WTC11 (cell line): ENCODE results near the gene TMEM158. TPM values are rescaled to one million over a fixed set of nuclear protein-coding genes. Genes with fewer than 3 reads are reported as not detected.

ENCODE experiments used
- ATAC-seq: fragments of 200-7000 bp; cut with Tn5 transposase; 2 replicates; pipeline ENCODE4 v1.10.0; 2021; ENCODE audit warnings: mild to moderate bottlenecking, moderate library complexity
- CTCF ChIA-PET: fragments of 300-600 bp; sonication (Branson Sonifier 250); formaldehyde crosslinking; loops from one replicate; lab custom pipeline; 2021; ENCODE audit warnings: antibody characterized with exemption; lab: Charles Lee
- POLR2A ChIA-PET: fragments of 350-600 bp; sonication (Branson Sonifier 250); formaldehyde crosslinking; loops from one replicate; lab custom pipeline; 2021; ENCODE audit warnings: antibody characterized with exemption; lab: Charles Lee
- DNase-seq: peaks from one replicate; pipeline ENCODE4 v3.0.0; 2021; ENCODE audit warnings: low spot score
- H3K27ac Mint-ChIP-seq: 2 replicates; pipeline ENCODE4 v1.8.0; 2021; ENCODE audit warnings: mixed read lengths
- H3K27me3 Mint-ChIP-seq: 2 replicates; pipeline ENCODE4 v1.8.0; 2021; ENCODE audit warnings: low read depth, mild to moderate bottlenecking, moderate library complexity, mixed read lengths
- H3K36me3 Mint-ChIP-seq: 2 replicates; pipeline ENCODE4 v1.8.0; 2021; ENCODE audit warnings: mixed read lengths
- H3K4me1 Mint-ChIP-seq: 2 replicates; pipeline ENCODE4 v1.8.0; 2022; ENCODE audit warnings: mixed read lengths
- H3K4me3 Mint-ChIP-seq: 2 replicates; pipeline ENCODE4 v1.8.0; 2021; ENCODE audit warnings: mild to moderate bottlenecking, moderate library complexity, mixed read lengths
- H3K9me3 Mint-ChIP-seq: 2 replicates; pipeline ENCODE4 v1.8.0; 2021; ENCODE audit warnings: mixed read lengths
- ATF1 ChIP-seq: sonication (generic); formaldehyde crosslinking; IDR thresholded peaks from 2 replicates; pipeline ENCODE4 v1.8.1; 2023; ENCODE audit warnings: mild to moderate bottlenecking, moderate library complexity, missing genetic modification reagents
- CDX4 ChIP-seq: fragments of 250-450 bp; sonication (Bioruptor Pico); IDR thresholded peaks from 2 replicates; pipeline ENCODE4 v1.9.0; 2021; ENCODE audit warnings: moderate library complexity, mild to moderate bottlenecking, inconsistent platforms, borderline replicate concordance
- CREM ChIP-seq: sonication (generic); formaldehyde crosslinking; IDR thresholded peaks from 2 replicates; pipeline ENCODE4 v1.8.1; 2022; ENCODE audit warnings: mild to moderate bottlenecking, missing genetic modification reagents, moderate library complexity
- EMX1 ChIP-seq: fragments of 250-450 bp; sonication (Bioruptor Pico); IDR thresholded peaks from 2 replicates; pipeline ENCODE4 v1.8.0; 2021; ENCODE audit warnings: mild to moderate bottlenecking
- HMGXB4 ChIP-seq: sonication (generic); formaldehyde crosslinking; IDR thresholded peaks from 2 replicates; pipeline ENCODE4 v1.8.1; 2023; ENCODE audit warnings: mild to moderate bottlenecking, moderate library complexity, missing genetic modification reagents
- IRF2 ChIP-seq: sonication (generic); formaldehyde crosslinking; IDR thresholded peaks from 2 replicates; pipeline ENCODE4 v1.8.0; 2022; ENCODE audit warnings: low read depth, missing genetic modification reagents, borderline replicate concordance
- JAZF1 ChIP-seq: fragments of 250-450 bp; sonication (Bioruptor Pico); IDR thresholded peaks from 2 replicates; pipeline ENCODE4 v1.9.0; 2021; ENCODE audit warnings: moderate library complexity, mild to moderate bottlenecking, inconsistent platforms
- NFE2L1 ChIP-seq: sonication (generic); formaldehyde crosslinking; IDR thresholded peaks from 2 replicates; pipeline ENCODE4 v1.8.1; 2023; ENCODE audit warnings: missing genetic modification reagents
- NFYB ChIP-seq: sonication (generic); formaldehyde crosslinking; conservative IDR thresholded peaks from 2 replicates; pipeline ENCODE4 v1.8.0; 2022; ENCODE audit warnings: low read depth, missing genetic modification reagents
- SMAD3 ChIP-seq: sonication (generic); formaldehyde crosslinking; IDR thresholded peaks from 2 replicates; pipeline ENCODE4 v1.8.0; 2022; ENCODE audit warnings: missing genetic modification reagents, mild to moderate bottlenecking, borderline replicate concordance
- SMAD4 ChIP-seq: sonication (generic); formaldehyde crosslinking; IDR thresholded peaks from 2 replicates; pipeline ENCODE4 v1.8.0; 2022; ENCODE audit warnings: mild to moderate bottlenecking, missing genetic modification reagents
- SP1 ChIP-seq: sonication (generic); formaldehyde crosslinking; conservative IDR thresholded peaks from 2 replicates; pipeline ENCODE4 v1.8.1; 2022; ENCODE audit warnings: missing genetic modification reagents
- TCF7 ChIP-seq: sonication (generic); formaldehyde crosslinking; IDR thresholded peaks from 2 replicates; pipeline ENCODE4 v1.8.0; 2022; ENCODE audit warnings: mild to moderate bottlenecking, low read depth, missing genetic modification reagents, moderate library complexity
- USF2 ChIP-seq: sonication (generic); formaldehyde crosslinking; IDR thresholded peaks from 2 replicates; pipeline ENCODE4 v1.8.1; 2023; ENCODE audit warnings: mild to moderate bottlenecking, missing genetic modification reagents, moderate library complexity
- ZNF121 ChIP-seq: sonication (generic); formaldehyde crosslinking; IDR thresholded peaks from 2 replicates; pipeline ENCODE4 v1.8.0; 2023; ENCODE audit warnings: missing genetic modification reagents
- ZNF232 ChIP-seq: sonication (generic); formaldehyde crosslinking; IDR thresholded peaks from 2 replicates; pipeline ENCODE4 v1.8.0; 2022; ENCODE audit warnings: mild to moderate bottlenecking, missing genetic modification reagents
- ZNF317 ChIP-seq: sonication (generic); formaldehyde crosslinking; IDR thresholded peaks from 2 replicates; pipeline ENCODE4 v1.8.1; 2023; ENCODE audit warnings: low read depth, mild to moderate bottlenecking, moderate library complexity, missing genetic modification reagents, borderline replicate concordance
- ZSCAN18 ChIP-seq: fragments of 250-450 bp; sonication (Bioruptor Pico); IDR thresholded peaks from 2 replicates; pipeline ENCODE4 v2.1.2; 2022; ENCODE audit warnings: mild to moderate bottlenecking, moderate library complexity
- total RNA-seq: library from RNA; stranded (reverse); gene quantifications from 3 replicates; pipeline ENCODE4 v1.2.3, GENCODE V29; 2021
- TF ChIP-seq, protein P1 (sequence below): fragments of 200-600 bp; IDR thresholded peaks from 2 replicates; pipeline ENCODE4 v1.8.0; 2022; ENCODE audit warnings: antibody characterized with exemption
- TF ChIP-seq, protein P2 (sequence below): sonication (generic); formaldehyde crosslinking; IDR thresholded peaks from 2 replicates; pipeline ENCODE4 v1.8.1; 2023; ENCODE audit warnings: mild to moderate bottlenecking, missing genetic modification reagents
- TF ChIP-seq, protein P3 (sequence below): sonication (generic); formaldehyde crosslinking; IDR thresholded peaks from 2 replicates; pipeline ENCODE4 v1.8.0; 2022; ENCODE audit warnings: mild to moderate bottlenecking, missing genetic modification reagents

TMEM158 gene
- total RNA-seq, 1 experiment from 2014 or later, result 17.9 TPM

GRCh38 chr3:45224824-45225464, 1.1 kb downstream of the TMEM158 start (continued):
- TF ChIP-seq, protein P1, sequence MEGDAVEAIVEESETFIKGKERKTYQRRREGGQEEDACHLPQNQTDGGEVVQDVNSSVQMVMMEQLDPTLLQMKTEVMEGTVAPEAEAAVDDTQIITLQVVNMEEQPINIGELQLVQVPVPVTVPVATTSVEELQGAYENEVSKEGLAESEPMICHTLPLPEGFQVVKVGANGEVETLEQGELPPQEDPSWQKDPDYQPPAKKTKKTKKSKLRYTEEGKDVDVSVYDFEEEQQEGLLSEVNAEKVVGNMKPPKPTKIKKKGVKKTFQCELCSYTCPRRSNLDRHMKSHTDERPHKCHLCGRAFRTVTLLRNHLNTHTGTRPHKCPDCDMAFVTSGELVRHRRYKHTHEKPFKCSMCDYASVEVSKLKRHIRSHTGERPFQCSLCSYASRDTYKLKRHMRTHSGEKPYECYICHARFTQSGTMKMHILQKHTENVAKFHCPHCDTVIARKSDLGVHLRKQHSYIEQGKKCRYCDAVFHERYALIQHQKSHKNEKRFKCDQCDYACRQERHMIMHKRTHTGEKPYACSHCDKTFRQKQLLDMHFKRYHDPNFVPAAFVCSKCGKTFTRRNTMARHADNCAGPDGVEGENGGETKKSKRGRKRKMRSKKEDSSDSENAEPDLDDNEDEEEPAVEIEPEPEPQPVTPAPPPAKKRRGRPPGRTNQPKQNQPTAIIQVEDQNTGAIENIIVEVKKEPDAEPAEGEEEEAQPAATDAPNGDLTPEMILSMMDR, result peak; percentile 17; the same call in 1 of the 2 replicates
- TF ChIP-seq SP1 (CRISPR knock-in tag) (no peak; the same call in 1 of the 2 replicates), ZNF232 (no peak), TCF7 (CRISPR knock-in tag) (no peak), EMX1 (CRISPR knock-in tag) (no peak), HMGXB4 (0 out of 2 replicates have a peak, but pooled peaks have one; percentile 54), CDX4 (CRISPR knock-in tag) (no peak), SMAD4 (no peak), ZSCAN18 (no peak), NFE2L1 (CRISPR knock-in tag) (no peak)
- TF ChIP-seq, protein P2, sequence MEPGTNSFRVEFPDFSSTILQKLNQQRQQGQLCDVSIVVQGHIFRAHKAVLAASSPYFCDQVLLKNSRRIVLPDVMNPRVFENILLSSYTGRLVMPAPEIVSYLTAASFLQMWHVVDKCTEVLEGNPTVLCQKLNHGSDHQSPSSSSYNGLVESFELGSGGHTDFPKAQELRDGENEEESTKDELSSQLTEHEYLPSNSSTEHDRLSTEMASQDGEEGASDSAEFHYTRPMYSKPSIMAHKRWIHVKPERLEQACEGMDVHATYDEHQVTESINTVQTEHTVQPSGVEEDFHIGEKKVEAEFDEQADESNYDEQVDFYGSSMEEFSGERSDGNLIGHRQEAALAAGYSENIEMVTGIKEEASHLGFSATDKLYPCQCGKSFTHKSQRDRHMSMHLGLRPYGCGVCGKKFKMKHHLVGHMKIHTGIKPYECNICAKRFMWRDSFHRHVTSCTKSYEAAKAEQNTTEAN (CRISPR knock-in tag), result no peak

DNA sequence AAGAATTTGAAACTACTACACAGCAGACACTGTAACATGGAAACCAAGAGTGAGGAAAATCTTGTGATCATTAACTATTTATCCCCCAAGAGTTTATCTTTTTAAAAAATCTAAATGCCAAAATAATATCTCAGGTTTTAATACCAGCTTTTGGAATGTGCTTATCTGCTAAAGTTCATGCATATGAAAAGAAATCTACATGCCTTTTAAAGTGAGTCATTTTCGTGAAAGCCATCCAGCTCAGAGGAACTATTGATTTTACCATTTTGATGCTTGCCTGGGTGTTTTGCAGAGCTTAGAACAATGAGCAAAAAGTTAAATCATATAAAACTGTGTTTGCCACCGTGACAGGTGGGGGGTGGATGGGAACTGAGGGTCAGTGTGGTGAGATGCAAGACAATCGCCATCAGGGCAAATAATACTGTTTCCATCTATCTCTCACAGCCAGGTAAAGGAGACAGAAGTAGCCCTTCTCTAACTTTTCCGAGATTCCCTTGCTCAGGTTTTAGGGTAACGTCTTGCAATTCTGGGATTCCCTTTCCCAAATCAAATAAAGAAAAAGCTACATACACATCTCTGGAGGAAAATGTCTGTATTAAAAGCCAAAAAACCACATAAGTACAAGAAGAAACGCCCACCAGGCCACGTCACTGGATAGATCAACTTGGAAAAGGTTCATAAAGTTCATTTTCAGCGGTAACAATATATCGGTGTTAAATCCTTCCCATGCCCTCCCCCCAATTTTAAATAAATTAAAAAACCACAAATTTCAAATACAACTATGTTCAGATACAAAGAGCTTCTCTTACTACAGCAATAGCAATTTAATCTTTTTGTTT, 2.0 kb downstream of the TMEM158 start:
- no peaks in the 10 kb centered on the region for H3K9me3 Mint-ChIP-seq
- H3K27me3 Mint-ChIP-seq, result peaks cover 33% of the 10 kb centered on the region
- POLR2A ChIA-PET, result no interaction called here
- H3K4me1 Mint-ChIP-seq, result peaks cover 34% of the 10 kb centered on the region
- DNase-seq (no peak), ATAC-seq (no peak)
- CTCF ChIA-PET, result interaction anchor here (0.6 to 7.3 kb wide), 8 partner anchors 13 to 436 kb away, joined by 4 to 80 read pairs (median 10); no protein-coding TSS in a partner anchor
- peak overlapping the region; percentile 91 for H3K4me3 Mint-ChIP-seq
- H3K36me3 Mint-ChIP-seq, result no peaks in the 10 kb centered on the region
- no peak overlapping the region for H3K27ac Mint-ChIP-seq
- no peak for TF ChIP-seq ATF1
- no peak for TF ChIP-seq ZNF121 (CRISPR knock-in tag)
- TF ChIP-seq SMAD3, result no peak
- no peak for TF ChIP-seq USF2 (CRISPR knock-in tag)
- no peak for TF ChIP-seq ZNF317
- TF ChIP-seq CREM (CRISPR knock-in tag), result no peak
- TF ChIP-seq IRF2 (CRISPR knock-in tag), result no peak
- TF ChIP-seq, protein P3, sequence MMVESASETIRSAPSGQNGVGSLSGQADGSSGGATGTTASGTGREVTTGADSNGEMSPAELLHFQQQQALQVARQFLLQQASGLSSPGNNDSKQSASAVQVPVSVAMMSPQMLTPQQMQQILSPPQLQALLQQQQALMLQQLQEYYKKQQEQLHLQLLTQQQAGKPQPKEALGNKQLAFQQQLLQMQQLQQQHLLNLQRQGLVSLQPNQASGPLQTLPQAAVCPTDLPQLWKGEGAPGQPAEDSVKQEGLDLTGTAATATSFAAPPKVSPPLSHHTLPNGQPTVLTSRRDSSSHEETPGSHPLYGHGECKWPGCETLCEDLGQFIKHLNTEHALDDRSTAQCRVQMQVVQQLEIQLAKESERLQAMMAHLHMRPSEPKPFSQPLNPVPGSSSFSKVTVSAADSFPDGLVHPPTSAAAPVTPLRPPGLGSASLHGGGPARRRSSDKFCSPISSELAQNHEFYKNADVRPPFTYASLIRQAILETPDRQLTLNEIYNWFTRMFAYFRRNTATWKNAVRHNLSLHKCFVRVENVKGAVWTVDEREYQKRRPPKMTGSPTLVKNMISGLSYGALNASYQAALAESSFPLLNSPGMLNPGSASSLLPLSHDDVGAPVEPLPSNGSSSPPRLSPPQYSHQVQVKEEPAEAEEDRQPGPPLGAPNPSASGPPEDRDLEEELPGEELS, result no peak
- no peak for TF ChIP-seq NFYB (CRISPR knock-in tag)
- TF ChIP-seq JAZF1 (CRISPR knock-in tag), result no peak
